HL-60 (cell line): ENCODE measurements around the gene HOXA7.

Experiments
- CTCF ChIP-seq: IDR thresholded peaks from one replicate; pipeline ENCODE4 v1.5.1; 2011; ENCODE audit warnings: low read length, control low read depth, inconsistent platforms; ENCODE audit not compliant: insufficient read depth
- REST ChIP-seq: IDR thresholded peaks from 2 replicates; pipeline ENCODE4 v1.6.1; 2012; ENCODE audit warnings: low read depth; ENCODE audit not compliant: insufficient replicate concordance

GRCh38 chr7:27149842-27150567 is 6.5 kb downstream of the HOXA7 start:
- TF ChIP-seq REST (no peak), CTCF (no peak)
